Transverse colon (tissue), 4 donors: Measurements from ENCODE around the gene HYPK. TPM values are rescaled to one million over a fixed set of nuclear protein-coding genes. Genes with fewer than 3 reads are reported as not detected.
"Not testable (repeated sequence)": the region's sequence is repeated elsewhere in the genome, so short reads cannot be mapped to it uniquely, and the experiment has no call there.

Source experiments
- DNase-seq: peaks from one replicate; pipeline ENCODE4 v3.0.0-alpha.2; 2019
- H3K27ac ChIP-seq, 4 donors: fragments of 200-600 bp; sonication (generic); 2 replicates each; pipeline ENCODE4 v1.5.1; 2016 to 2018; ENCODE audit warnings: inconsistent platforms in 4 of 4
- H3K27me3 ChIP-seq: fragments of 200-600 bp; sonication (generic); 2 replicates; pipeline ENCODE4 v1.5.1; 2017; ENCODE audit warnings: inconsistent platforms
- H3K36me3 ChIP-seq, 4 donors: fragments of 200-600 bp; sonication (generic); 2 replicates each; pipeline ENCODE4 v1.5.1; 2017 to 2019; ENCODE audit warnings: inconsistent platforms in 4 of 4
- H3K4me1 ChIP-seq, 4 donors: fragments of 200-600 bp; sonication (generic); 2 replicates each; pipeline ENCODE4 v1.5.1; 2017 to 2020; ENCODE audit warnings: inconsistent platforms in 4 of 4
- H3K4me3 ChIP-seq, 4 donors: fragments of 200-600 bp; sonication (generic); 1 replicate in 1 of 4; 2 replicates in 3 of 4; pipeline versions ENCODE4 v1.5.1 to v1.6.1; 2017 to 2019; ENCODE audit warnings: inconsistent platforms in 4 of 4
- H3K9me3 ChIP-seq, 2 donors: fragments of 200-600 bp; sonication (generic); 2 replicates each; pipeline ENCODE4 v1.5.1; 2017 to 2019; ENCODE audit warnings: inconsistent platforms in 2 of 2
- CTCF ChIP-seq, 5 experiments: fragments of 200-600 bp in 3 of 5; fragments of 450-650 bp in 2 of 5; sonication (generic) in 3 of 5; IDR thresholded peaks; 1 replicate in 2 of 5; 2 replicates in 3 of 5; pipeline ENCODE4 v1.5.1; 2016 to 2017; ENCODE audit warnings: antibody characterized with exemption in 5 of 5, inconsistent platforms in 3 of 5, mild to moderate bottlenecking in 2 of 5, moderate library complexity in 1 of 5
- EP300 ChIP-seq: sonication (generic); formaldehyde crosslinking; IDR thresholded peaks from one replicate; pipeline ENCODE4 v1.6.1; 2017; ENCODE audit warnings: antibody characterized with exemption, low read depth
- POLR2A ChIP-seq: fragments of 450-650 bp; IDR thresholded peaks from one replicate; pipeline ENCODE4 v1.6.1; 2016; ENCODE audit warnings: antibody characterized with exemption, mild to moderate bottlenecking, moderate library complexity
- POLR2AphosphoS5 ChIP-seq, 3 donors: sonication (generic); formaldehyde crosslinking; IDR thresholded peaks; one replicate each; pipeline ENCODE4 v1.6.1; 2016; ENCODE audit warnings: antibody characterized with exemption in 3 of 3
- WGBS, 2 donors: methylation state at CpG; one replicate each; pipeline ENCODE4 v1.1.5; 2018; ENCODE audit warnings: low coverage in 1 of 2; 5-methylcytosine and 5-hydroxymethylcytosine counted together
- in situ Hi-C, 4 donors: fragments of 200-750 bp; cut with MboI; loops; one replicate each; pipeline versions ENCODE4 v1.15.0 to v1.15.1; 2017; ENCODE audit warnings: low sequenced_read_pairs in 3 of 4, low pct_ligation_motif_present in 1 of 4, low pct_unique_long_range_greater_than_20kb in 1 of 4
- intact Hi-C: fragments of 100-400 bp; cut with DNase I; formaldehyde crosslinking; loops from one replicate; pipeline ENCODE4 v1.15.1; 2023; ENCODE audit warnings: low total_unique reads
- total RNA-seq, 4 donors: library from RNA; depleted of rRNA; stranded (reverse); fragments of >200 nt; gene quantifications; one replicate each; pipeline ENCODE4 v1.1.0, GENCODE V29; 2016

Gene HYPK
- total RNA-seq, 4 donors from 2014 or later = 10.6 to 41.1 (median 27.5) TPM

GRCh38 chr15:43808435-43808950 is 8.1 kb downstream of the HYPK start:
- WGBS, 2 donors = 47 to 68% methylated on average over 5 of the region's 5 CpGs
- in situ Hi-C loops = no loop called here
- Histone ChIP-seq H3K27me3 (no peaks in the 10 kb centered on the region), H3K4me3 (no peak overlapping the region), H3K9me3 (no peaks in the 10 kb centered on the region), H3K36me3 (peaks cover 0 to 79% (median 20%) of the 10 kb centered on the region in 4 donors), H3K4me1 (no peaks in the 10 kb centered on the region), H3K27ac (no peak overlapping the region)
- no peak for TF ChIP-seq POLR2A
- no peak for TF ChIP-seq CTCF (IDR thresholded peaks at IDR 0.05)
- no peak for TF ChIP-seq POLR2AphosphoS5 (IDR thresholded peaks at IDR 0.05)
- no peak for TF ChIP-seq EP300
- DNase-seq = no peak
- intact Hi-C loops = no loop called here

- no peak for TF ChIP-seq EP300
- no peak for TF ChIP-seq POLR2A
- no peak for TF ChIP-seq POLR2AphosphoS5 (IDR thresholded peaks at IDR 0.05)
- no peak for TF ChIP-seq CTCF (IDR thresholded peaks at IDR 0.05)
- Histone ChIP-seq H3K27me3 (no peaks in the 10 kb centered on the region), H3K27ac (no peak overlapping the region), H3K9me3 (no peaks in the 10 kb centered on the region), H3K4me3 (no peak overlapping the region), H3K36me3 (peaks cover 0 to 82% (median 23%) of the 10 kb centered on the region in 4 donors), H3K4me1 (no peaks in the 10 kb centered on the region)
- 71 to 88% methylated on average over 6 of the region's 6 CpGs for WGBS, 2 donors
- in situ Hi-C loops (no loop called here), intact Hi-C loops (no loop called here)
- no peak for DNase-seq
These were observed 8.7 kb downstream of the HYPK start for GRCh38 chr15:43808960-43809678.

GRCh38 chr15:43815064-43815463 is 14.7 kb downstream of the HYPK start:
- intact Hi-C loops, H3K9me3 ChIP-seq, H3K4me1 ChIP-seq, H3K4me3 ChIP-seq, DNase-seq, in situ Hi-C loops, H3K27ac ChIP-seq, H3K27me3 ChIP-seq: not testable (repeated sequence)
- WGBS, 2 donors = 97% methylated on average over 5 of the region's 5 CpGs; no CpG with 5 or more reads in 1 of the 2 donors
- H3K36me3 ChIP-seq = peaks cover 0 to 56% (median 28%) of the 10 kb centered on the region in 4 donors

- in situ Hi-C loops = no loop called here
- TF ChIP-seq POLR2AphosphoS5 (IDR thresholded peaks at IDR 0.05) = no peak
- no peak for TF ChIP-seq POLR2A
- no peak for TF ChIP-seq CTCF (IDR thresholded peaks at IDR 0.05)
- no peak for TF ChIP-seq EP300
- intact Hi-C loops = no loop called here
These were observed 21.1 kb downstream of the HYPK start for GRCh38 chr15:43821505-43821904.

More at GRCh38 chr15:43821505-43821904, 21.1 kb downstream of the HYPK start:
- Histone ChIP-seq H3K4me3 (no peak overlapping the region), H3K27me3 (no peaks in the 10 kb centered on the region), H3K9me3 (no peaks in the 10 kb centered on the region), H3K4me1 (peaks cover 7 to 51% (median 22%) of the 10 kb centered on the region in 4 donors), H3K36me3 (peaks cover 0 to 13% (median 0%) of the 10 kb centered on the region in 4 donors), H3K27ac (peak overlapping the region in 1 of 4 donors; percentile 7)
- no peak for DNase-seq
- WGBS, 2 donors = 35 to 47% methylated on average over 3 of the region's 3 CpGs
